Stomach (tissue), 9 donors: ENCODE measurements around the gene FAP. TPM values are rescaled to one million over a fixed set of nuclear protein-coding genes. Genes with fewer than 3 reads are reported as not detected.
A peak's percentile ranks its signal among the peaks of the same experiment; 100 is the strongest.

ENCODE experiments used
- DNase-seq, 2 donors: peaks; one replicate each; pipeline versions ENCODE4 v3.0.0 to v3.0.0-alpha.2; 2013 to 2019
- H3K27ac ChIP-seq, 5 donors: fragments of 200-600 bp in 4 of 5; sonication (generic) in 4 of 5; one replicate each; pipeline ENCODE4 v1.5.1; 2013 to 2019; ENCODE audit warnings: mild to moderate bottlenecking in 1 of 5, moderate library complexity in 1 of 5
- H3K27me3 ChIP-seq, 3 donors: fragments of 200-600 bp; sonication (generic); one replicate each; pipeline ENCODE4 v1.5.1; 2017 to 2019; ENCODE audit warnings: mixed run types in 1 of 3
- H3K36me3 ChIP-seq, 4 donors: fragments of 200-600 bp; sonication (generic); 1 replicate in 3 of 4; 2 replicates in 1 of 4; pipeline ENCODE4 v1.5.1; 2016 to 2019
- H3K4me1 ChIP-seq, 4 donors: fragments of 200-600 bp; sonication (generic); one replicate each; pipeline ENCODE4 v1.5.1; 2016 to 2019
- H3K4me3 ChIP-seq, 4 donors: fragments of 200-600 bp; sonication (generic) in 3 of 4; one replicate each; pipeline ENCODE4 v1.5.1; 2016 to 2019; ENCODE audit warnings: mild to moderate bottlenecking in 1 of 4
- H3K9me3 ChIP-seq, 4 donors: fragments of 200-600 bp; sonication (generic); one replicate each; pipeline ENCODE4 v1.5.1; 2016 to 2019
- CTCF ChIP-seq, 7 experiments: fragments of 450-650 bp in 4 of 7; fragments of 200-600 bp in 3 of 7; sonication (generic) in 3 of 7; IDR thresholded peaks; one replicate each; pipeline ENCODE4 v1.5.1; 2016 to 2019; ENCODE audit warnings: antibody characterized with exemption in 7 of 7, control low read depth in 2 of 7, mild to moderate bottlenecking in 1 of 7
- EP300 ChIP-seq: sonication (generic); formaldehyde crosslinking; IDR thresholded peaks from one replicate; pipeline ENCODE4 v1.6.1; 2017; ENCODE audit warnings: antibody characterized with exemption
- POLR2A ChIP-seq, 4 donors: fragments of 450-650 bp; IDR thresholded peaks; one replicate each; pipeline ENCODE4 v1.6.1; 2016; ENCODE audit warnings: antibody characterized with exemption in 4 of 4, control low read depth in 2 of 4, mild to moderate bottlenecking in 1 of 4, moderate library complexity in 1 of 4
- POLR2AphosphoS5 ChIP-seq, 3 donors: sonication (generic); formaldehyde crosslinking; IDR thresholded peaks; one replicate each; pipeline ENCODE4 v1.6.1; 2016; ENCODE audit warnings: antibody characterized with exemption in 3 of 3
- WGBS, 5 donors: extraction: QIAGEN DNeasy Blood & Tissue Kit in 3 of 5; methylation state at CpG; one replicate each; pipeline versions ENCODE4 v1.1.5 to v1.1.7; 2013 to 2018; 5-methylcytosine and 5-hydroxymethylcytosine counted together
- intact Hi-C: fragments of 100-400 bp; cut with DNase I; formaldehyde crosslinking; loops from one replicate; pipeline ENCODE4 v1.15.1; 2023; ENCODE audit warnings: low total_unique reads
- polyA plus RNA-seq, 3 donors: library from polyadenylated mRNA; stranded (reverse); fragments of 200-250 nt; gene quantifications; one replicate each; pipeline ENCODE4 v1.2.3, GENCODE V29; 2013
- total RNA-seq, 5 donors: library from RNA; depleted of rRNA; stranded (reverse); fragments of >200 nt; gene quantifications; one replicate each; pipeline versions ENCODE4 v1.1.0 to v1.2.3, GENCODE V29; 2014 to 2016
- donor health status: healthy with polysubstance abuse.
- donor health status: Bipolar disorder and iron deficiency.
- donor health status: healthy.

The FAP gene
- total and polyA plus RNA-seq, 8 donors = 0.87 to 15.1 (median 3.8) TPM; not detected in 2

DNA sequence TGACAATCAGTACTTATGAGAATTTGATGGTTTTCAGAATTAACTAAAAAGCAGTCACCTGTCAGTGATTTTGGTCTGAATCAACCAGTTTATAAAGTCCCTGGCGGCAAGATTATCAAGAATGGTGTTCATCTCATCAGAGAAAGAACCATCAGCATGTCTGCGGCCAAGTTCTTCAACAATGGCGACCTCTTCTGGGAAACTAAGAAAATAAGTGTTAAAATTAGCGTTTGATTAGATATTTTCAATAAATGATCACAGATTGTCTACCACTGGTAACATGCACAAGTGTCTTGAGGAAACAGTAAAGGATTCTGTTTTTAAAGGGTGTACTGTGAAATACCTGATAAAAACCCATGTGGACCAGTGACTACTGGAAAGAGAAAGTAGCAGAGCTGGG is 99.3 kb downstream of the FAP start:
- intact Hi-C loops = no loop called here
- TF ChIP-seq EP300 (no peak), POLR2A (IDR thresholded peaks at IDR 0.05) (no peak), CTCF (IDR thresholded peaks at IDR 0.05) (no peak), POLR2AphosphoS5 (IDR thresholded peaks at IDR 0.05) (no peak)
- Histone ChIP-seq H3K36me3 (no peaks in the 10 kb centered on the region), H3K27me3 (peaks cover 0 to 6% (median 0%) of the 10 kb centered on the region in 3 donors), H3K4me1 (no peaks in the 10 kb centered on the region), H3K9me3 (no peaks in the 10 kb centered on the region), H3K4me3 (no peak overlapping the region), H3K27ac (no peak overlapping the region)
- WGBS, 5 donors = 76 to 90% (median 84%) methylated on average over 4 of the region's 4 CpGs
- no peak for DNase-seq

- Histone ChIP-seq H3K4me3 (no peak overlapping the region), H3K9me3 (no peaks in the 10 kb centered on the region), H3K27ac (no peak overlapping the region), H3K27me3 (no peaks in the 10 kb centered on the region), H3K36me3 (no peaks in the 10 kb centered on the region), H3K4me1 (no peaks in the 10 kb centered on the region)
- DNase-seq = no peak
- TF ChIP-seq POLR2AphosphoS5 (IDR thresholded peaks at IDR 0.05) (no peak), CTCF (IDR thresholded peaks at IDR 0.05) (no peak), EP300 (no peak), POLR2A (IDR thresholded peaks at IDR 0.05) (no peak)
- intact Hi-C loops = no loop called here
Measured at GRCh38 chr2:162138310-162138709, 104.9 kb downstream of the FAP start.

DNA sequence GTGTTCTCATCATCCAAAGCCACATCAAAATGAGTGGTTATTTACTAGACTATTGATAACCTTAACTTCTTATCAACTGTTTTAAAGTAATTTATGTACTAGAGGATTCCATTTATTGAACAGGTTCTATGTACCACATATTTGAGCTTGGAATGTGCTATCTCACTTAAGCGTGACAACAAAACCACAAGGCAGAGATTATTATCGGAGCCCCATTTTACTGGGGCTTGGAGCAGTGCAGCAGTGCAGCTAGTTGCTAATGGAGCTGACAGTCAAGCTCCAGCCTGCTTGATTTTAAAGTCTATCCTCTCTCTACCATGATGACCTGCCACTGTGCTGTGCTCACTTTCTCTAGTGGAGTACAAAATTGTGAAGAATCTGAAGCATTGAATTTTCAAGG is 115.8 kb downstream of the FAP start:
- no peak overlapping the region for H3K4me3 ChIP-seq
- intact Hi-C loops = loop anchor here (5.0 kb wide), 1 partner anchor 125 kb away; no protein-coding TSS in a partner anchor

DNA sequence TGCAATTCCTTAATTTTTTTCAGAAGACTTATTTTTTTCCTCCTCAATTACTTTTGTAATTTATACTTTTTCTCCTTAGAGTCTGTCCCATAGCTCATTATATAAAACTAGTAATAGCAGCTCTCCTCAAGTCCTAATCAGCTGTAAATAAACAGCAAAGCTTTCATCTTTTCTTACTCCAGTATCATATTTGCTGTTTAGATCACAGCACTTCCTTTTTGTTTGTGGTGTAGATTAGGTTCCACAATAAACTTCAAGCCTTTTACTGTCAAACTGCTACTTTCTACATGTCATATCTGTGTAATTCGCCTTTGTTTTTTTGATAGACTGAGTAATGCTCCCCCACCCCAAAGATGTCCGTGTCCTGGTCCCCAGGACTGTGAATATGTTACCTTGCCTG is 116.7 kb downstream of the FAP start:
- Histone ChIP-seq H3K4me1 (peaks cover 0 to 3% (median 0%) of the 10 kb centered on the region in 4 donors), H3K36me3 (no peaks in the 10 kb centered on the region), H3K27ac (no peak overlapping the region), H3K9me3 (peaks cover 0 to 6% (median 0%) of the 10 kb centered on the region in 4 donors), H3K27me3 (no peaks in the 10 kb centered on the region), H3K4me3 (no peak overlapping the region)
- WGBS, 5 donors = 69 to 82% (median 70%) methylated on average over 2 of the region's 2 CpGs
- intact Hi-C loops = loop anchor here (5.0 kb wide), 1 partner anchor 124 kb away; no protein-coding TSS in a partner anchor
- no peak for DNase-seq
- TF ChIP-seq POLR2AphosphoS5 (IDR thresholded peaks at IDR 0.05) (no peak), POLR2A (IDR thresholded peaks at IDR 0.05) (no peak)

More for the DNA sequence above, 115.8 kb downstream of the FAP start:
- Histone ChIP-seq H3K36me3 (no peaks in the 10 kb centered on the region), H3K4me1 (peaks cover 0 to 3% (median 0%) of the 10 kb centered on the region in 4 donors), H3K27me3 (no peaks in the 10 kb centered on the region), H3K9me3 (peaks cover 0 to 6% (median 0%) of the 10 kb centered on the region in 4 donors), H3K27ac (no peak overlapping the region)
- TF ChIP-seq CTCF (IDR thresholded peaks at IDR 0.05) (no peak), EP300 (no peak), POLR2AphosphoS5 (IDR thresholded peaks at IDR 0.05) (no peak), POLR2A (IDR thresholded peaks at IDR 0.05) (no peak)
- WGBS, 5 donors = 29 to 62% (median 60%) methylated on average over 2 of the region's 2 CpGs
- no peak for DNase-seq

GRCh38 chr2:162126111-162126519 is 117.1 kb downstream of the FAP start:
- intact Hi-C loops = loop anchor here (5.0 kb wide), 1 partner anchor 124 kb away; no protein-coding TSS in a partner anchor
- WGBS, 5 donors = 41 to 63% (median 54%) methylated on average over 1 of the region's 1 CpG
- H3K9me3 ChIP-seq = peaks cover 0 to 6% (median 0%) of the 10 kb centered on the region in 4 donors
- no peak overlapping the region for H3K27ac ChIP-seq
- peaks cover 0 to 3% (median 0%) of the 10 kb centered on the region in 4 donors for H3K4me1 ChIP-seq
- H3K36me3 ChIP-seq = no peaks in the 10 kb centered on the region
- DNase-seq = peak in 1 of 2 donors; percentile 73
- H3K4me3 ChIP-seq = no peak overlapping the region
- H3K27me3 ChIP-seq = no peaks in the 10 kb centered on the region
- no peak for TF ChIP-seq EP300
- TF ChIP-seq POLR2AphosphoS5 (IDR thresholded peaks at IDR 0.05) = no peak
- no peak for TF ChIP-seq POLR2A (IDR thresholded peaks at IDR 0.05)
- no peak for TF ChIP-seq CTCF (IDR thresholded peaks at IDR 0.05)
